Hepatocyte (in vitro differentiated cells): ENCODE data around the gene PDCD4. TPM values are rescaled to one million over a fixed set of nuclear protein-coding genes. Genes with fewer than 3 reads are reported as not detected.

ENCODE experiments used
- DNase-seq: peaks from one replicate; pipeline ENCODE4 v3.0.0-alpha.2; 2016; ENCODE audit warnings: low spot score
- H2AFZ ChIP-seq: fragments of 200-600 bp; sonication (generic); 2 replicates; pipeline ENCODE4 v1.6.0; 2016; ENCODE audit warnings: antibody characterized with exemption, mild to moderate bottlenecking
- H3K27ac ChIP-seq: fragments of 200-600 bp; sonication (generic); 2 replicates; pipeline ENCODE4 v1.5.1; 2016; ENCODE audit warnings: mild to moderate bottlenecking
- H3K27me3 ChIP-seq: fragments of 200-600 bp; sonication (generic); 2 replicates; pipeline ENCODE4 v1.6.1; 2016
- H3K36me3 ChIP-seq: fragments of 200-600 bp; sonication (generic); replicated peaks from 2 replicates; pipeline ENCODE4 v1.5.1; 2016; ENCODE audit warnings: low read depth; ENCODE audit not compliant: insufficient read depth
- H3K4me1 ChIP-seq: fragments of 200-600 bp; sonication (generic); 2 replicates; pipeline ENCODE4 v1.5.1; 2016; ENCODE audit warnings: mild to moderate bottlenecking, moderate library complexity; ENCODE audit not compliant: insufficient read depth
- H3K4me2 ChIP-seq: fragments of 200-600 bp; sonication (generic); 2 replicates; pipeline ENCODE4 v1.6.0; 2016
- H3K4me3 ChIP-seq: fragments of 200-600 bp; sonication (generic); 2 replicates; pipeline ENCODE4 v1.5.1; 2016; ENCODE audit warnings: mild to moderate bottlenecking
- H3K79me2 ChIP-seq: fragments of 200-600 bp; sonication (generic); 2 replicates; pipeline ENCODE4 v1.6.0; 2017; ENCODE audit warnings: mild to moderate bottlenecking
- H3K9me2 ChIP-seq: fragments of 200-600 bp; sonication (generic); replicated peaks from 2 replicates; pipeline ENCODE4 v1.6.0; 2017; ENCODE audit warnings: mild to moderate bottlenecking; ENCODE audit not compliant: insufficient read depth
- H3K9me3 ChIP-seq: fragments of 200-600 bp; sonication (generic); 2 replicates; pipeline ENCODE4 v1.5.1; 2016; ENCODE audit warnings: low read depth, mild to moderate bottlenecking
- H4K20me1 ChIP-seq: fragments of 200-600 bp; sonication (generic); 2 replicates; pipeline ENCODE4 v1.6.0; 2016; ENCODE audit warnings: mild to moderate bottlenecking; ENCODE audit not compliant: insufficient read depth, poor library complexity, severe bottlenecking
- CTCF ChIP-seq: fragments of 200-600 bp; sonication (generic); IDR thresholded peaks from 2 replicates; pipeline ENCODE4 v1.5.1; 2016; ENCODE audit warnings: antibody characterized with exemption, mild to moderate bottlenecking; ENCODE audit not compliant: poor library complexity
- EZH2 ChIP-seq: fragments of 200-600 bp; sonication (generic); IDR thresholded peaks from 2 replicates; pipeline ENCODE4 v1.6.1; 2016; ENCODE audit warnings: antibody characterized with exemption, mild to moderate bottlenecking, borderline replicate concordance
- EZH2phosphoT487 ChIP-seq: fragments of 200-600 bp; sonication (generic); IDR thresholded peaks from one replicate; pipeline ENCODE4 v1.6.1; 2018; ENCODE audit warnings: antibody characterized with exemption, mild to moderate bottlenecking, low read depth, moderate library complexity; ENCODE audit not compliant: unreplicated experiment, severe bottlenecking
- WGBS: methylation state at CpG from one replicate; pipeline ENCODE4 v1.1.6; 2016; ENCODE audit warnings: low lambda C conversion rate; ENCODE audit errors: missing lambda C conversion rate; 5-methylcytosine and 5-hydroxymethylcytosine counted together
- polyA plus RNA-seq: library from polyadenylated mRNA; unstranded; fragments of >200 nt; fragmentation: Nextera tagmentation; extraction: Ambion mirVana; gene quantifications from 2 replicates; pipeline ENCODE4 v1.2.1, GENCODE V29; 2016
- total RNA-seq: library from RNA; depleted of rRNA; stranded (reverse); fragments of >200 nt; gene quantifications from 2 replicates; pipeline ENCODE4 v1.2.3, GENCODE V29; 2014

Gene PDCD4
- total and polyA plus RNA-seq, 2 experiments from 2014 or later: 315 to 791 TPM

GRCh38 chr10:110842326-110842904, 29.3 kb upstream of the PDCD4 start:
- H4K20me1 ChIP-seq: no peaks in the 10 kb centered on the region
- no peak overlapping the region for H3K4me3 ChIP-seq
- DNase-seq: no peak
- no peaks in the 10 kb centered on the region for H3K9me2 ChIP-seq
- H3K4me1 ChIP-seq: peaks cover 79% of the 10 kb centered on the region
- no peaks in the 10 kb centered on the region for H3K27me3 ChIP-seq
- no peaks in the 10 kb centered on the region for H3K9me3 ChIP-seq
- peak overlapping the region; percentile 84 for H3K27ac ChIP-seq
- H3K4me2 ChIP-seq: no peak overlapping the region
- no peaks in the 10 kb centered on the region for H3K79me2 ChIP-seq
- no peak overlapping the region for H2AFZ ChIP-seq
- 71% methylated on average over 7 of the region's 7 CpGs for WGBS
- no peaks in the 10 kb centered on the region for H3K36me3 ChIP-seq
- no peak for TF ChIP-seq CTCF

GRCh38 chr10:110843031-110843430, 28.7 kb upstream of the PDCD4 start:
- DNase-seq: no peak
- no peaks in the 10 kb centered on the region for H3K27me3 ChIP-seq
- WGBS: 83% methylated on average over 2 of the region's 2 CpGs

GRCh38 chr10:110843796-110844616, 27.7 kb upstream of the PDCD4 start:
- Histone ChIP-seq H3K36me3 (no peaks in the 10 kb centered on the region), H3K79me2 (no peaks in the 10 kb centered on the region), H4K20me1 (no peaks in the 10 kb centered on the region), H2AFZ (no peak overlapping the region), H3K9me3 (no peaks in the 10 kb centered on the region), H3K4me3 (no peak overlapping the region), H3K27ac (peak overlapping the region; percentile 84), H3K4me1 (peaks cover 67% of the 10 kb centered on the region), H3K9me2 (no peaks in the 10 kb centered on the region), H3K27me3 (no peaks in the 10 kb centered on the region), H3K4me2 (no peak overlapping the region)
- no peak for TF ChIP-seq CTCF
- TF ChIP-seq EZH2phosphoT487: no peak
- no peak for TF ChIP-seq EZH2
- no peak for DNase-seq
- WGBS: 69% methylated on average over 8 of the region's 8 CpGs

More at GRCh38 chr10:110843031-110843430, 28.7 kb upstream of the PDCD4 start:
- H3K36me3 ChIP-seq: no peaks in the 10 kb centered on the region
- H3K9me2 ChIP-seq: no peaks in the 10 kb centered on the region
- no peak overlapping the region for H3K4me3 ChIP-seq
- no peak overlapping the region for H2AFZ ChIP-seq
- peak overlapping the region; percentile 84 for H3K27ac ChIP-seq
- no peaks in the 10 kb centered on the region for H3K9me3 ChIP-seq
- TF ChIP-seq EZH2phosphoT487: no peak
- no peak for TF ChIP-seq EZH2
- TF ChIP-seq CTCF: no peak
- peaks cover 77% of the 10 kb centered on the region for H3K4me1 ChIP-seq
- H4K20me1 ChIP-seq: no peaks in the 10 kb centered on the region
- H3K79me2 ChIP-seq: no peaks in the 10 kb centered on the region
- H3K4me2 ChIP-seq: no peak overlapping the region
